ENCODE results near the gene SLAMF9.

The SLAMF9 gene

DNA sequence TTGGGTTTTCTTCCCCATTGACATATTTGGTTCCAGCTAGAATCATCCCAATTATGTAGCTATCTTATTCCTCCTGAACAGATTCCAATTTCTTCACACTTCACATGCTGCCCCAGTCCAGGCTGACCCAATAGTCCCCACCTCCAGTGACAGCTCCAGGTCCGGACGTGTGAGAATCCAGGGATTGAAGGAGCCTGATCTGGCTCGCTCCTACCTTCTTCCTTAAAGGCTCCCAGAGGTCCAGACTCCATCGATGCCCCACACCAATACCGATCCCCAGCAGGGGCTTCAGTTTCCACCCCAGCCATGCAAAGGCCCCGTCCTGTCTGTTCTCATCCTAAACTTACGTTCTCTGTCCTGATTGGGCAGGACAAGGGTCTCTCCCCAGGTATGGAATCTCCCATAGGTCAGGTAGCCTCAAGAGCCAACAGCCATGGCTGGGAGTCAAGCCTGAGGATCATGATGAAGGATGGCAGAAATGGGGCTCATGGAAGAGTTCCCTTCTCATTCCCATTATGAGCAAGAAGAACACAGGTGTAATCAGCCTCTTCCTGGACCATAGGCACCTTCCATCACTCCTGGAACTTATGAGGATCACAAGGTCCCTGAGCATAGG is 20.4 kb upstream of the SLAMF9 start:
- no peak for DNase-seq (ENCODE audit: low spot score)

GRCh38 chr1:159973350-159973940 is 19.4 kb upstream of the SLAMF9 start:
- DNase-seq (ENCODE audit: low spot score), result no peak

GRCh38 chr1:159972443-159973205 is 18.6 kb upstream of the SLAMF9 start:
- DNase-seq (ENCODE audit: low spot score), result no peak

DNA sequence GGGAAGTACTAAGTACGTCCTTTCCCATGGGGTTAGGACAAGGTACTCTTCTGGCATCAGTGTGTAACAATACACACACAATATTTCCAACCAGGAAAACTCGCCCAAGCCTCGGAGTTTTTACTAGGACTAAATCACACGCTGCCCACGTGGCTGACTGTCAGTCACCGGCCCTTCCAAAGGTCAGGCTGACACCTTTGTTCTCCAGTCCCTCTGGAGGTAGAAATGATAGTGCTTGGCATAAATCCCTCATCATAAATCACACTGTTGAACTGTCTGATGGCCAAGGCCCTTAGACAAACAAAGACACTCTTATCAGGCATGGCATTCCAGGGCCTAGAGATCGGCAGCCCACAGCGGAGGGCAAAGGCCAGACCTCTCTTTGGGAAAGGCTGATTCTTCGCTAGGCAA is 16.9 kb upstream of the SLAMF9 start:
- DNase-seq (ENCODE audit: low spot score), result no peak

DNA sequence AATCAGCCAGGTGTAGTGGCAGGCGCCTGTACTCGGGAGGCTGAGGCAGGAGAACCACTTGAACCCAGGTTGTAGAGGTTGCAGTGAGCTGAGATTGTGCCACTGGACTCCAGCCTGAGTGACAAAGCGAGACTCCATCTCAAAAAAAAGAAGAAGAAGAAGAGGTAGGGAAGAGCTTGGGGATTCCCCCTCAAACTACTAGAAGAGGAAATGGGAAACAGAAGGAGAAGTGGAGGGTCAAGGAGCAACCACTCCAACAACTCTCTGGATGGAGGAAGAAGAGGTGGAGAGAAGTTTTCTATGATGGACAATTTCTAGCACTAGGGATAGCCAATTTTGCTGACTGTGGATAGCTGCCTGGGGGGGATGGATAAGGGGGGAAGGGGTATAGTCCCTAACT is 14.9 kb upstream of the SLAMF9 start:
- no peak for DNase-seq (ENCODE audit: low spot score)

DNA sequence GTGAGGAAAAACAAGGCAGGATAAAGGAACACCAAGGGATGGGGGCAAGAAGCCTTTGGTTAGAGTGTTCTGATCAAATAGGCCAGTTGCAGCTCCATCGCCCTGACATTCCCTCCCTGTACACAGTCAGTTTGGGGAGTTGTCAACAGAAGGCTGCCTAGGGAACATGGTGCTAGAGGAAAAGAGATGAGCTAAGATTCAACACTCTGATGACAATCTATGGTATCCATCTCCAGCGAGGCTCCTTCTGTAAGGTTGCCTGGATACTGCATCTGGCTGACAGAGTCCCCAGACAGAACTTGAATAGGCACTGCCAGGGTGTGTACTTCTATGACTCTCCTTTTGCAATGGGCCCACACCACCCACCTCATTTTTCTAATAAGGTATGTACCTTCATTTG is 11.2 kb upstream of the SLAMF9 start:
- no peak for DNase-seq (ENCODE audit: low spot score)

DNA sequence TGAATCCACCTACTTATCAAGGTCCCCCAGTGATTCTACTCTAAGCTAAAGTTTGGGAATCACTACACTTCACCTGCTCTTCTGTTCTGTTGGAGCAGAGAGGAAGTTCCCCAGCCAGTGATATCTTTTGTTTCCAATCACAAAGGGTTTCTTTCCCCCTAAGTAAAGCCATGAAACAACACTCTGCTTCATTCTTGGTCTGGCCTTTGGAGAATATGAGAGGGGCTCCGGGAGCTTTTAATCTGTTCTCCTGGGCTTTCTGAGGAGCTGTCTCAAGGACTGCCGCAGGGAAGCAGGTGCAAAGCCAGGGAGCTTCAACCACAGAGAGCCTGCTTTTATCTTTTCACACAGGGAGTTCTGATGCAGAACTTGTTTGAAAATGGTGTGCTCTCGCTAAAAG is 10.1 kb upstream of the SLAMF9 start:
- no peak for DNase-seq (ENCODE audit: low spot score)

DNA sequence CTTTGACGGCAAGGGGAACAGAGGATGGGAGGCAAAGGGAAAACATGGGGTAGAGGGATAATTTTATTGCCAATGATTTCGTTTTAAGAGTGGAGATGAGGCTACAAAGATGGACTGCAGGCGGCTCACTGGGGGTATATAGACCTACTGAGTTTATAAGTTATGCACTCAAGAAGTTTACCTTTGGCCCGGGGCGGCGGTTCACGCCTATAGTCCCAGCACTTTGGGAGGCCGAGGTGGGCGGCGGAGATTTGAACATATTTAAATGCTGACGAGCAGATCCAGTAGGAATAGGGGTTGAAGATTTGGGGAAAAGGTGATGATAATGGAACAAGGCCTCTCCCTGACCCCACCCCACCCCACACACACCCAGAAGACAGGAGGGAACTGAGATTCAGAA is 8.1 kb upstream of the SLAMF9 start:
- DNase-seq (ENCODE audit: low spot score), result no peak

DNA sequence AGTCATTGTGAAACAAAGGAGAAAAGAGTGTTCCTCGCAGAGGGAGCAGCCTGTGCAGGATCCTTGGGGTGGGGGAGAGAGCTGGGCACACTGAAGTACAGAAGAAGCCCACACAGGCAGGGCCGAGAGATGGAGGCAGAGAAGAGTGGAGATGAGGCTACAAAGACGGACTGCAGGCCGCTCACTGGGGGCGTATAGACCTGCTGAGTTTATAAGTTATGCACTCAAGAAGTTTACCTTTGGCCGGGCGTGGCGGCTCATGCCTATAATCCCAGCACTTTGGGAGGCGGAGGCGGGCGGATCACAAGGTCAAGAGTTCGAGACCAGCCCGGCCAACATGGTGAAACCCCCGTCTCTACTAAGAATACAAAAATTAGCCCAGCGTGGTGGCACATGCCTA is 7.6 kb upstream of the SLAMF9 start:
- no peak for DNase-seq (ENCODE audit: low spot score)

DNA sequence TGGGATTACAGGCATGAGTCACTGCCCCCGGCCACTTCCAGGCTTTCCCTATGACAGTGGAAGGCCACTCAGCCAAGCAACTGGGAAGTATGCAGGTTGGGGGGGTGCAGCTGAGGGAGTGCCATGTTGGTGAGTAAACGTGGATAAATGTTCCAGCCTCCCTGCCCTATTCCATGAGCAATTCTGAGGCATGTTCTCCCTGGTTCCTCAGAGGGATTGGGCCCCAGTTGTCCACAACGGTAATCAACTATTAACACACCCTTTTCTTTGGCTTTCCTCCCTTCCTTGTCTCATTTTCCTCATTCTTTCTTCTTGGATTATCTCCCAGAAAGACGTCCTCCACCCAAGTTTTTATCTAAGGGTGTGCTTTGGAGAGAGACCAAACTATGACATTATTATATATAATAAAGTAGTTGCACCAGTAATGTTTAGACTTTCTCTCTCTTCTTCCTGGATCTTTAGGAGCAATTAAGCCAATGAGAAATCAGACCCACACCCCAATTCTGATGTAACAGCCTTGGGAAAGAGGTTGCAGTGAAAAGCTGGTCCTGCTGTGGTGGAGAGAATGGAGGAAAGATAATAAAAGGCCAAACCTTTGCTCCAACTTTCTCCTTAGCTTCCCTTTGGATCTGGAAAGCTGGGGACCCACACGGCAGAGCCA is 6.8 kb upstream of the SLAMF9 start:
- DNase-seq (ENCODE audit: low spot score), result no peak

- DNase-seq (ENCODE audit: low spot score), result no peak
These were observed 5.4 kb upstream of the SLAMF9 start for GRCh38 chr1:159959451-159959850.

- no peak for DNase-seq (ENCODE audit: low spot score)
These were observed 4.8 kb upstream of the SLAMF9 start for GRCh38 chr1:159958719-159959380.

DNA sequence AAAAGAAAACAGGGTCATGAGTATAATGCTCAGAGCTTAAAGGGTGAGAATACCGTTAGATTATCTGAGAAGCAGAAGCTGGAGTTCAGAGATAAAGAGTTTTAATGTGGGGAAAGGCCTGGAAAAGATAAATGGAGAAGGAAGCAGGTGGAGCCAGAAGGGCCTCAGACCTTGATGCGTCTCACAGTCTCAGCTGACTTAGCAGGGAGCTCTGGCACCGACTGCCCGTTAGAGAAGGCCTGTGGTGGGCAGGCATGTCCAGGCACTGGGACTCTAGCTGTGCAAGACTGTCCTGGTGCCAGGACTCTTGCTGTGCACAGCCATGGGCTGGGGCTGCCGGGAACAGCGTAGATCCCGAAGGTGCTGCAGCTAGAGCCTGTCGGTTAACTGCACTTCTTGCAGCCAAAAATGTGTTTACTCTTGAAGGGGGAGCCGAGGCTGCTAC is 3.8 kb upstream of the SLAMF9 start:
- DNase-seq (ENCODE audit: low spot score), result no peak

DNA sequence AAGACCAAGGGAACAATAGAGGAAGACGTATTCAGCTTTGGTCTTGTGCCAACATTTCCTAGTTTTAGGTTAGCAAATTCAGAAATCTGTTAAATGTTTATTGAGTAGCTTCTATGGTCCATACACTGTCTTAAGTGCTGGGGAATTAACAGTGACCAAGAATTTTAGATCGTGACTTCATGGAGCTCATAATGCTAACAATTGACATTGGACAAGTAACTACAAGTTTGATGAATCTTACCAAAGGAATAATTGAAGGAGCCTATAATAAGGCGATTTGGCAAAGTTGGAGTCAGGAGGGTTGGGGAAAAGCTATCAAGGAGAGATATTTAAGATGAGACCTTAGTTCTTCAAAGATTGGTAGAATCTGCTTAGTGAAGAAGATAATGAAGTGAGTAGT is 1.4 kb upstream of the SLAMF9 start:
- DNase-seq (ENCODE audit: low spot score), result no peak

DNA sequence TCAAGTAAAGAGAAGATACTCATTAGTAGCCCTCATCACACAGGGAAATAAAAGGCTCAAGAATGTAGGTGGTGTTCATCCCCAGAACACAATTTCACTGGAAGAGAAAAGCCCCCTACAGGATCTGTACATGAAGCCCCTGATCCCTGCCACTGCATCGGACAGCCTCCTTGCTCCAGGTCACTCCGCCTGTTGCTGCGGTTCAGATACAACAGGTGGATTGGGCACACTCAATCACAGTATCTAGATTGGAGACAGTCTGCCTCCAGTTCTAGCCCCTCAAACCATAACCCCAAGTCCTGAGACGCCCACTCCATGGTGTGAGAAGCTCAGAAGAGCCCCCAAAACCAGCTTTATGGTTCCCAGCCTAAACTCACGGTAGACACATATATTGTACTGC is 1.1 kb downstream of the SLAMF9 start:
- no peak for DNase-seq (ENCODE audit: low spot score)

GRCh38 chr1:159951551-159951950 is 2.5 kb downstream of the SLAMF9 start:
- no peak for DNase-seq (ENCODE audit: low spot score)

DNA sequence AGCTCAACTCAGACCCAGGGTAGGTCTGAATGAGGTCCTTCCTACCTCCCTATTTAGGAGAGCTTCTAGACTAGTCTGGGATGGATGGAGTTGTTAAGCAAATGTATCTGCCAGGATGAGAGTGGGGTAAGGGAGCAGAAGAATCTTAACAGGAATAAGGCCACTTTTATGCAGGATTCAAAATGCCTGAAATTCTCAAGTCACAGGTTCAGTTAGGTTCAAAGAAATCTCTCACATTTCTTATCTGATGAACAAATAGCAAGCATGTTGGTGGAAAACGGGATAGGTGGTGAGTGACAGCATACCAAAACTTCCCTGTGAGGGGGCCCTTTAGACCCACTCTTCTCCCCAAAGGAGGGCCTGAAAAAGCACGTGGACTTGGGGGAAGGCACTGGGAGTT is 3.0 kb downstream of the SLAMF9 start:
- DNase-seq (ENCODE audit: low spot score), result no peak

GRCh38 chr1:159949981-159950381 is 4.1 kb downstream of the SLAMF9 start:
- no peak for DNase-seq (ENCODE audit: low spot score)

DNA sequence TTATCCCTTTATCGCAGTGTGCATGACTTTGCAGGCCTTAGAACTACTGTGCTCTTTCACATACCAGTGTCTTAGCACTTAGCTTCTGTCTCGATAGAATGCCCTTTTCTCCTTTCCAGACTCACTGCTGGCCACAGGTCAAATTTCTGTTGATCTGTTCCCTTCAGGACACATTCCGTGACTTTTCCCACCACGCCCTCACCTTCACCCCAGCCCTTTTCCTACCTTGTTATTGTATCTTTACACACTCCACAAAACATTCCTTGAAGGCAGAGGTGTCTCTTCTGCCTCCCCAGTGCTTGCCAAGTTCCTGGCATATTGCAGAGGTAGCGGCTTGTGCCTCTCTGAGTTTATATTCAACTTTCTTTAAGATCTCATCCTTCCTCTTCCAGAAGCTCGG is 4.9 kb downstream of the SLAMF9 start:
- no peak for DNase-seq (ENCODE audit: low spot score)

- no peak for DNase-seq (ENCODE audit: low spot score)
These were observed 6.1 kb downstream of the SLAMF9 start for GRCh38 chr1:159947942-159948341.

GRCh38 chr1:159946242-159947187 is 7.5 kb downstream of the SLAMF9 start:
- DNase-seq (ENCODE audit: low spot score), result no peak

All from CD4-positive, alpha-beta T cell treated with Interleukin-15 for 4 hours (primary cell).